Stimulated activated CD4-positive, alpha-beta T cell treated with anti-CD3 and anti-CD28 coated beads, Interleukin-12 subunit alpha, Interleukin-12 subunit beta, amount 100 ng/mL, for 48 hours (primary cell): Measurements from ENCODE around the gene IL1F10.
"Not testable (repeated sequence)": the region's sequence is repeated elsewhere in the genome, so short reads cannot be mapped to it uniquely, and the experiment has no call there.

Experiments used
- DNase-seq, 3 donors: peaks; one replicate each; pipeline ENCODE4 v3.0.0-alpha.2; 2020; ENCODE audit warnings: low read depth in 2 of 3, low spot score in 1 of 3

IL1F10 gene

DNA sequence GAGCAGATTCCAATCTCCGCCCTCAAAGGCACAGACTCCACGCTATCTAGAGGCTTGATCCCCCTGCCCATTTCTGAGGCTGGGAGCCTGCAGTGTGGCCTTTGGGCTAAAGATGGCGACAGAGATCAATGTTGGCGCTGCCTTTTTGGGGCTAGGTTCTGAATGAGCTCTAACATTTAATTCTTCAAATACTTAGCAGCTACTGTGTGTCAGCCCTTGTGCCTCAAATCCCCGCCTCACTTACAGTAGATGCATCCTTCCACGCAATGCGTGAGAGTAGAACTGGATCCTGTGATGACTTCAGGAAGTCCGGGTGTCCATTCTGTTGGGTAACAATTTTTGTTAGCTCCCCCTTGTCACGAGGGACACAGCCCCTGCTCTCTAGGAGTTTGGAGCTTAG, 12.4 kb downstream of the IL1F10 start:
- DNase-seq: peak; percentile 24 to 70 (median 41)

- DNase-seq: no peak
Measured at GRCh38 chr2:113081488-113082210, 13.9 kb downstream of the IL1F10 start.

GRCh38 chr2:113083296-113083695, 15.5 kb downstream of the IL1F10 start:
- no peak for DNase-seq

DNA sequence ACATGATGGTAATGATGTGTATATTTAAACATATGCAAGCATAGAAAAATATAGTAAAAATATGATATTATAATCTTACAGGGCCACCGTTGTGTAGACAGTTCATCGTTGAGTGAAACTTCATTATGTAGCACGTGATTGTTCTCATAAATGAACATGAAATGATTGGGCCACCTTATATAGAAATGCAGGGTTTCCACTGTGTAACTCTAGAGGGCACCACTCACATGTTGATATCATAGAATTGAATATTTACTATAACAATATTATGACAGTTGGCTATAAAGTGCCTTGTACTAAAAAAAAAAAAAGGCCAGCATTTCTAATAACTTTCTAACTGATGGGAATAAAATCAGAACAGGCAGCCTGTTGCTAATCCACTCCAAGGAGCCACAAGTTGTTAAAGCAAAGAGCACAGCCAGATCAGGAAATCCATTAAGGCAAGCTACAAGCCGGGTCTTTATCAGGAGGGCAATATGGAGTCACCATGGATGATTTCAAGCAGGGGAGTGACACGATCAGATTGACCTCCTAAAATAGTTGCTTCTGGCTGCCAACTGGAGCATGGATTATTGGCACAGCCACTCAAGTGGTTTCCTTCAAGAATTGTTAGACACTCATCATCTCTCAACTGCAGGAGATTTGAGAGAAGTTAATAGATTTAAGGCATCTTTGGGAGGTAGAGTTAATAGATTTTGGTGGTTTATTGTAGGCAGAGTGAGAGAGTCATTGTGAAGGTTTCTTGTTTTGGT, 16.7 kb downstream of the IL1F10 start:
- DNase-seq: no peak

GRCh38 chr2:113085542-113085941, 17.8 kb downstream of the IL1F10 start:
- no peak for DNase-seq

DNA sequence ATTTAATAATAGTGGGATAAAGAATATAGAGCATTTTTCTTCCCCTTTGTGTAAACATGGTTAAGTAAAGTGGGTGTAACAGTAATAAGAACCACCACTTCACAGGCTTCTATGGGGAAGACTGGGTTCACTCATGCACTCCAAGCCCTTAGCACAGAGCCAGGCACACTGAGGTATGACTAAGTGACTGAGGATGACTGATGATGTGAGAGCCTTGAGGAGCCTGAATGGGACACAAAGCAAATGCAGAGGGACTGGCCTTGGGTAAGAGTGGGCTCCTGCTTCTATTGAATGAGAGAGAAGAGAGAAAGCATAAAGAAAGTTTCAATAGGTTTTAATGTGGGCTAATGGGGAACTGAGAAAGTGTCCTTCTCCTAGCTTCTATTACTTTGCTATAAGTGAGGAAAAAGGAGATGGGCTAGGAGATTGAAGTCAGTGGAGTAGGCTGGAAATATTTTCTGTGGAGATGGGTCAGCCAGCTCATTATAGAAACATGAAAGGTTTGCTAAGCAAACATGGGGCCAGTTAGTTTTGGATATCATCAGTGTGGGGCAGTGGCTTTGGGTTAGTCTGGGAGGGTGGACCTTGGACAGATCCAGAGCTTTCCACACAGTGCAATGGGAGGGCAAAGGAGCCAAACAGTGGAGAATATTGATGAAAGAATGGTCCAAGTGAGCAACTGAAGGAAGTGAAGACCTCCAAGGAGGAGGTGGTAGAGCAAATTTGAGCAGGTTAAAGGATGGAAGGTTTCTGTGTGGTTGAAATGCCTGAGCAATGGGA, 20.6 kb downstream of the IL1F10 start:
- DNase-seq: no peak

- DNase-seq: no peak
Measured at GRCh38 chr2:113089916-113090315, 22.1 kb downstream of the IL1F10 start.

GRCh38 chr2:113091231-113091896, 23.6 kb downstream of the IL1F10 start:
- DNase-seq: no peak

GRCh38 chr2:113092864-113093612, 25.3 kb downstream of the IL1F10 start:
- DNase-seq: no peak

GRCh38 chr2:113093613-113093977, 25.8 kb downstream of the IL1F10 start:
- DNase-seq: no peak

GRCh38 chr2:113096306-113096705, 28.5 kb downstream of the IL1F10 start:
- not testable (repeated sequence) for DNase-seq

DNA sequence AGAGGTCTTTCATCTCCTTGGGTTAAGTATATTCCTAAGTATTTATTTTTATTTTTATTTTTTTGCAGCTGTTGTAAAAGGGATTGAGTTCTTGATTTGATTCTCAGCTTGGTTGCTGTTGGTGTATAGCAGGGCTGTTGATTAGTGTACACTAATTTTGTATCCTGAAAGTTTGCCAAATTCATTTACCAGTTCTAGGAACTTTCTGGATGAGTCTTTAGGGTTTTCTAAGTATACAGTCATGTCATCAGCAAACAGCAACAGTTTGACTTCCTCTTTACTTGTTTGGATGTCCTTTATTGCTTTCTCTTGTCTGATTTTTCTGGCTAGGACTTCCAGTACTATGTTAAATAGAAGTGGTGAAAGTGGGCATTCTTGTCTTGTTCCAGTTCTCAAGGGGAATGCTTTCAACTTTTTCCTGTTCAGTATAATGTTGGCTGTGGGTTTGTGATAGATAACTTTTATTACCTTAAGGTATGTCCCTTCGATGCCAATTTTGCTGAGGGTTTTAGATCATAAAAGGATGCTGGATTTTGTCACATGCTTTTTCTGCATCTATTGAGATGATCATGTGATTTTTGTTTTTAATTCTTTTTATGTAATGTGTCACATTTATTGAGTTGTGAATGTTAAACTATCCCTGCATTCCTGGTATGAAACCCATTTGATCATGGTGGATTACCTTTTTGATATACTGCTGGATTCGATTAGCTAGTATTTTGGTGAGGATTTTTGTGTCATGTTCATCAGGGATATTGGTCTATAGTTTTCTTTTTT, 29.3 kb downstream of the IL1F10 start:
- not testable (repeated sequence) for DNase-seq

DNA sequence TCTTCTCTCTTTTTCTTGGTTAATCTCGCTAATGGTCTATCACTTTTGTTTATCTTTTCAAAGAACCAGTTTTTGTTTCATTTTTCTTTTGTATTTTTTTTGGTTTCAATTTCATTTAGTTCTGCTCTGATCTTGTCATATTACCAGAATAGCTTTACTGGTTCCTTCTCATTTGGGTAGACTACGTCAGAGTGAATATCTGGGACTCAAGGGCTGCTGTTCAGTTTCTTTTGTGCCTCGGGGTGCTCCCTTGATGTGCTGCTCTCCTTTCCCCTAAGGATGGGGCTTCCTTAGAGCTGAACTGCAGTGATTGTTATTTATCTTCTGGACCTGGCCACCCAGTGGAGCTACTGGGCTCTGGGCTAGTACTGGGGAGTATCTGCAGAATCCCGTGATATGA, 30.3 kb downstream of the IL1F10 start:
- DNase-seq: no peak

- DNase-seq: no peak
Measured at GRCh38 chr2:113098532-113098931, 30.8 kb downstream of the IL1F10 start.

DNA sequence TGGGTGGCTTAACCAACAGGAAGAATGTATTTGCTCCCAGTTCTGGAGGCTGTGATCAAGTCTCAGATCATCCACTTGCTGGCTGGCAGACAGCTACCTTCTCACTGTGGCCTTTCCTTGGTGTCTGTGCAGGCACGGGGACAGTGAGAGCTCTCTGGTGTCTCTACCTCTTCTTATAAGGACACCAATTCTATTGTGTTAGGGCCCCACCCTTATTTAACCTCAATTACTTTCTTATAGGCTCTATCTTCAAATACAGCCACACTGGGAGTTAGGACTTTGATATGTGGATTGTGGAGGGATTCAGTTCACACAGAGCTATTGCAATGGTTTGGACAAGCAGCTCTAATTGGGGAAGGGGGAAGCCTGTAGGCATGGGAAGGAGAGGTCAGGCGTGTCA, 34.4 kb downstream of the IL1F10 start:
- no peak for DNase-seq

DNA sequence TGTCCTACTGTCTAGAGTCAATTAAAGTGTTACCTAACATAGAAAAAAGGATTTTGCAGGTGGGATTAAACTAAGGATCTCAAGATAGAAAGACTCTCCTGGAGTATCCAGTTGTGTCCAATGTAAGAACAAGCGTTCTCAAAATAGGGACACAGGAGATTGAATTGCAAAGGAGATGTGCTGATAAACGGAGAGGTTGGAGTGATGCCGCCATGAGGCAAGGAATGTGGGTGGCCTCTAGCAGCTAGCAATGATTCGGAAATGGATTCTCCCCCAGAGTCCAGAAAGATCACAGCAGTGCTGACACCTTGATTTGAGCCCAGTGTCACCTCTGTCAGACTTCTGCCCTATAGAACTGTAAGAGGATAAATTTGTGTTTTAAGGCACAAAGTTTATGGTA, 35.5 kb downstream of the IL1F10 start:
- no peak for DNase-seq

GRCh38 chr2:113104054-113104611, 36.4 kb downstream of the IL1F10 start:
- no peak for DNase-seq

DNA sequence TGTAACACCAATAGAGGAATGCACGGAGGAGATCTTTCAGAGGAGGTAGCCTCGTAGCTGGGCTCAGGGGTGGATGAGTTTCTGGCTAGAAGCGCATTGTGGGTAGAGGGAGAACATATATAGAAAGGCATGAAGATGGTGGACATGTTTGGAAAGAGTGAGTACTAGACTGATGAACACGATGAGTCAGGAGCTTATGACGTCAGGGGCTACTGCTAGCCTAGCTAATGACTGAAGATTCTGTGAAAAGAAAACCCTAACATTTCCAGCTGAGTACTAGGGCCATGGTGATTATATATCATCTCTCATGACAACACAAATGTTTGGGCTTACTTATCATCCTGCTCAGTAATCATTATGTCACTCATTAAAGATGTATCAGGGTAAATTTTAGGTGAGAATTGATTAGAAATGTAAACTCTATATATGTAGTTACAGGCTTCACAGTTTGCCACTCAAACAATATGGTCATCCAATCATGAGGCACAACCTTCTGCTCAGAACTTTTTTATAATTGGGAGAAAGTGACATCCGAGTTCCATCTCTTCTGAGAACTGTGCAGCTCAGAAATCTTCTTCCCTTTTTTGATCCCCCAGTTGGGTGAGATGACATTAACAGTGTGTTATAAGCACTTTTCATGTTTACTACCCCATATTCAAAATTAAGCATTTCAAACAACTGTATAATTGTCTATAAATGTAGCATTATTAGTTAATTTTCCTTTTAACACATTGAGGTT, 37.4 kb downstream of the IL1F10 start:
- DNase-seq: peak; percentile 26 to 68 (median 48)

DNA sequence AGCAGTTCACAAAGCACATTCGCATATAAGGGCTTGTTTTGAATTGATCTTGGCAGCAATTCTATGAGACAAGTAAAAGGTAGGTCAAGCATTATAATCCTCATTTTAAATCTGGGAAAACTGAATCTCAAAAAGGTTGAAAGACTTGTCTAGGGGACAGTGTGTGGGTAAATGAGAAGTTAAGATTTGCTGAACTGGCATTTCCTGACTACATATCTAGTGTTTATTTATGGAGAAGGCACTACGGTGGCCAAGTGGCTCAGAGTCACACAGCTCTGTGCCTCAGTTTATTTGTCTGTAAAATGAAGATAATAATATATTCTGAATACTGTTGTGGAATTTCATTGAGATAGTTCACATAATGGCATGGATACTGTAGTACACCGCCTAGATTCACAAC, 43.4 kb downstream of the IL1F10 start:
- DNase-seq: no peak
